ENCODE results near the gene CDC16. TPM values are rescaled to one million over a fixed set of nuclear protein-coding genes. Genes with fewer than 3 reads are reported as not detected.

The CDC16 gene
- total RNA-seq, 4 donors from 2014 or later, result 18.5 to 22.2 (median 20.5) TPM

DNA sequence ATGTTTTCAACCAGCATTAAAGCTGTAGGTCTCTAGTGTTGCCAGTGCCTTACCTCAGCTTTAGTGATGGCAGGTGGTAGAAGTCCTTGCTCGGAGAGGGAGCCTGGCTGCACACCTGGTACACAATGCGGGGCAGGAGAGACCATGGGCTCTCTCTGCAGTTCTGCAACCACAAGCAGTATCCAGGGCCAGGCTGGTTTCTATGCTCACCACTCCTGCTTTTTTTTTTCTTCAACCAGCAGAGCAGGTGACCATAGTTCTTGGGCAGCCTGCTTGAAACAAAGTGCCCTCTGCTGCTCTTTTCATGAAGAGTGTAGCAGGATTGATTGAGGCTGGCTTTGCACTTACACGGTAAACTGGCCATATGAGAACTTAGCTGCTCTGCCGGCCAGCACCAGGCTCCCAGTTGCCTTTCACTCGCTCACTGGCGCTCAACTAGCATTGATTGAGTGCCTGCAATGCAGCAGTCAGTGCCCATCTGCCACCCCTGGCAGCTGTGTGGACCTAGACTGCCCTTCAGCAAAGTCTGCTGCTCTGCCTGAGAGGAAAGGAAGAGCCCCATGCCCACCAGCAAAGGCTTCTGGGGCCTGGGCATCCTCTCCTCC, 75.2 kb downstream of the CDC16 start:
- peaks cover 4 to 8% of the 10 kb centered on the region in 2 donors for H3K4me1 ChIP-seq
- intact Hi-C loops (cut with DNase I; ENCODE audit: low total_unique reads) (no loop called here), in situ Hi-C loops (cut with MboI; ENCODE audit: low sequenced_read_pairs in 4 of 4) (no loop called here)
- H3K9me3 ChIP-seq, result no peaks in the 10 kb centered on the region
- H3K4me3 ChIP-seq, result no peak overlapping the region
- H3K36me3 ChIP-seq, result peaks cover 0 to 18% of the 10 kb centered on the region in 2 donors
- H3K27ac ChIP-seq, result no peak overlapping the region
- TF ChIP-seq, protein P1, sequence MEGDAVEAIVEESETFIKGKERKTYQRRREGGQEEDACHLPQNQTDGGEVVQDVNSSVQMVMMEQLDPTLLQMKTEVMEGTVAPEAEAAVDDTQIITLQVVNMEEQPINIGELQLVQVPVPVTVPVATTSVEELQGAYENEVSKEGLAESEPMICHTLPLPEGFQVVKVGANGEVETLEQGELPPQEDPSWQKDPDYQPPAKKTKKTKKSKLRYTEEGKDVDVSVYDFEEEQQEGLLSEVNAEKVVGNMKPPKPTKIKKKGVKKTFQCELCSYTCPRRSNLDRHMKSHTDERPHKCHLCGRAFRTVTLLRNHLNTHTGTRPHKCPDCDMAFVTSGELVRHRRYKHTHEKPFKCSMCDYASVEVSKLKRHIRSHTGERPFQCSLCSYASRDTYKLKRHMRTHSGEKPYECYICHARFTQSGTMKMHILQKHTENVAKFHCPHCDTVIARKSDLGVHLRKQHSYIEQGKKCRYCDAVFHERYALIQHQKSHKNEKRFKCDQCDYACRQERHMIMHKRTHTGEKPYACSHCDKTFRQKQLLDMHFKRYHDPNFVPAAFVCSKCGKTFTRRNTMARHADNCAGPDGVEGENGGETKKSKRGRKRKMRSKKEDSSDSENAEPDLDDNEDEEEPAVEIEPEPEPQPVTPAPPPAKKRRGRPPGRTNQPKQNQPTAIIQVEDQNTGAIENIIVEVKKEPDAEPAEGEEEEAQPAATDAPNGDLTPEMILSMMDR (IDR thresholded peaks at IDR 0.05 in 4 of 5, conservative IDR thresholded peaks at IDR 0.05 in 1 of 5), result no peak
- no peak for TF ChIP-seq POLR2A (IDR thresholded peaks at IDR 0.05)
- H3K27me3 ChIP-seq, result no peaks in the 10 kb centered on the region
- DNase-seq (no peak), ATAC-seq (no peak)

DNA sequence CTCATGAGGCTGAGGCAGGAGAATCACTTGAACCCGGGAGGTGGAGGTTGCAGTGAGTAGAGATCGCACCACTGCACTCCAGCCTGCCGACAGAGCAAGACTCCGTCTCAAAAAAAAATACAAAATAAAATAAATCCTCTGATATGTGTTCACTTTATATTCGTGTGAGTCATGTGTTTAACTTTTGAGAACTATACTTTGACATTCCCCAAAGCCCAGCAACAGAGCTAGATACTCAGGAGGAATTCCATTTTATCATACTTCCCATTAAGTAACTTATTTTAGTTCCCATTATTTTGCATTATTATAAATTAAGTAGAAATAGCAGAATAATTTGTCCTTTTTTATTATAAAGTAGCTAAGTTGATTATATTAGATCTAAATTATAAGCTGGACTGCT, 76.3 kb downstream of the CDC16 start:
- in situ Hi-C loops (cut with MboI; ENCODE audit: low sequenced_read_pairs in 4 of 4), result no loop called here
- Histone ChIP-seq H3K27me3 (no peaks in the 10 kb centered on the region), H3K36me3 (peaks cover 0 to 15% of the 10 kb centered on the region in 2 donors), H3K9me3 (no peaks in the 10 kb centered on the region), H3K4me1 (peaks cover 13 to 16% of the 10 kb centered on the region in 2 donors), H3K27ac (no peak overlapping the region), H3K4me3 (no peak overlapping the region)
- intact Hi-C loops (cut with DNase I; ENCODE audit: low total_unique reads), result no loop called here
- ATAC-seq, result no peak
- TF ChIP-seq, protein P1 (IDR thresholded peaks at IDR 0.05 in 4 of 5, conservative IDR thresholded peaks at IDR 0.05 in 1 of 5), result no peak
- TF ChIP-seq POLR2A (IDR thresholded peaks at IDR 0.05), result no peak
- no peak for DNase-seq

DNA sequence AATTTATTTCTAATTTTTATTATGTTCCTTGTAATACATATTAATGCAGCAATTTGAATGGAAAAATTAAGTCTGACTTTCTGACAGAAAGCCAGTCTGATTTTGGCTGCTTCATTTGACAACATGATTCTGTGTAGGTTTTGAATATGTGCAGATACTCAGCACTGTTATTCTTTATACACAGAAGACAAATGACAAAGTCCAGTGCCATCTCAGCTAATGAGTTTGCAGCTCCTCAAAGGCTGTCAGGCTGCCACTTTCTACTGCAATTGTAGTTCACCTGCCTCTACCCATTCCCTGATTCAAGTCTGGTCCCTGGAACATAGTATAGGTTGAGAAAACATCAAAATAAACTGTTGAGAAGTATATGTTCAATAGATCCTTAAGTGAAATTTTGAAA, 76.7 kb downstream of the CDC16 start:
- Histone ChIP-seq H3K27me3 (no peaks in the 10 kb centered on the region), H3K36me3 (peaks cover 0 to 10% of the 10 kb centered on the region in 2 donors), H3K27ac (no peak overlapping the region), H3K4me1 (peaks cover 15 to 16% of the 10 kb centered on the region in 2 donors), H3K4me3 (no peak overlapping the region), H3K9me3 (no peaks in the 10 kb centered on the region)
- TF ChIP-seq, protein P1 (IDR thresholded peaks at IDR 0.05 in 4 of 5, conservative IDR thresholded peaks at IDR 0.05 in 1 of 5), result no peak
- TF ChIP-seq POLR2A (IDR thresholded peaks at IDR 0.05), result no peak
- in situ Hi-C loops (cut with MboI; ENCODE audit: low sequenced_read_pairs in 4 of 4) (no loop called here), intact Hi-C loops (cut with DNase I; ENCODE audit: low total_unique reads) (no loop called here)
- no peak for DNase-seq
- ATAC-seq, result no peak

DNA sequence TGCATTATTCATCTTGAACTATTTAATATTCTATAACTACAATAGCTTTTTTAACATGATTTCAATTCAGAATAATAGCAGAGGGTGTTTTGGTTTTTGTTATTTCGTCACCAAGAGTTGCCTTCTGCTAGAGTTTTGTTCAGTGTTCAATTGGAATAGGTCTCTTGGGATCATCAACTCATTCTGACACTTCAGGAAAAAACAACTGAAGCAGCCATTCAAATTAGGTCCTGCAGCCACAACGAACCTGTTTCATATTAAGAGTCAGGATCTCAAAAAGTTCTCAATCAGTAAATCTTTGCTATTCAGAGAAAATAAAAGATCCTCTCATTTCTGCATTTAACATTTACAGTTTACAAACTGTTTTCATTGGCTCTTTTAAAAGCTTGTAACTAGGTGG, 77.2 kb downstream of the CDC16 start:
- intact Hi-C loops (cut with DNase I; ENCODE audit: low total_unique reads) (no loop called here), in situ Hi-C loops (cut with MboI; ENCODE audit: low sequenced_read_pairs in 4 of 4) (no loop called here)

More for the DNA sequence above, 77.2 kb downstream of the CDC16 start:
- ATAC-seq, result no peak
- no peaks in the 10 kb centered on the region for H3K27me3 ChIP-seq
- H3K36me3 ChIP-seq, result peaks cover 0 to 5% of the 10 kb centered on the region in 2 donors
- no peak overlapping the region for H3K4me3 ChIP-seq
- peaks cover 15 to 16% of the 10 kb centered on the region in 2 donors for H3K4me1 ChIP-seq
- no peaks in the 10 kb centered on the region for H3K9me3 ChIP-seq
- TF ChIP-seq POLR2A (IDR thresholded peaks at IDR 0.05), result no peak
- TF ChIP-seq, protein P1 (IDR thresholded peaks at IDR 0.05 in 4 of 5, conservative IDR thresholded peaks at IDR 0.05 in 1 of 5), result no peak
- DNase-seq, result no peak
- no peak overlapping the region for H3K27ac ChIP-seq

Measured in gastrocnemius medialis (tissue), 4 donors.